HG03095 (cell line): ENCODE results near the gene DMRTB1.
"Not testable (repeated sequence)": the region's sequence is repeated elsewhere in the genome, so short reads cannot be mapped to it uniquely, and the experiment has no call there.

Source experiments
- ATAC-seq: cut with Tn5 transposase; IDR thresholded peaks from one replicate; pipeline ENCODE4 v1.9.1; 2021; ENCODE audit warnings: moderate library complexity; ENCODE audit not compliant: unreplicated experiment

DMRTB1 gene

GRCh38 chr1:53434405-53435007, 24.7 kb upstream of the DMRTB1 start:
- ATAC-seq: not testable (repeated sequence)

DNA sequence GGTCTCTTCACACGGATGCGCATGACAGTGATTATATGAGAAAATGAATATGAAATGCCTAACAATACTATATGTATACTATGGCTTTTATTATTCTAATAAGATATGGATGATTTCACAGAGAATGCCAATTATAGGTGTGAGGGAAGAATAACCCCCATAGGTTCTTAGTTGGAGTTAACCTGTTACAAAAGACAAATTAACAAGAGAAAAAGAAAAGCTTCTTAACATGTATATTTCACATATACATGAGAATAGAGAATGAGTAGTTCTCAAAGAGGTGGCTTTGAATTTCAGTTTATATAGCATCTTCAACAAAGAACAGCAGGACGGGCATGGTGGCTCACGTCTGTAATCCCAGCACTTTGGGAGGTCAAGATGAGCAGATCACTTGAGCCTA, 24.0 kb upstream of the DMRTB1 start:
- ATAC-seq: no peak

GRCh38 chr1:53438427-53439336, 20.5 kb upstream of the DMRTB1 start:
- ATAC-seq: no peak

GRCh38 chr1:53439337-53440207, 19.6 kb upstream of the DMRTB1 start:
- no peak for ATAC-seq

GRCh38 chr1:53440633-53441032, 18.6 kb upstream of the DMRTB1 start:
- no peak for ATAC-seq

GRCh38 chr1:53442299-53442698, 16.9 kb upstream of the DMRTB1 start:
- no peak for ATAC-seq

- no peak for ATAC-seq
Observed at GRCh38 chr1:53446051-53446450, 13.1 kb upstream of the DMRTB1 start.

- ATAC-seq: no peak
Observed at GRCh38 chr1:53447413-53447812, 11.8 kb upstream of the DMRTB1 start.

DNA sequence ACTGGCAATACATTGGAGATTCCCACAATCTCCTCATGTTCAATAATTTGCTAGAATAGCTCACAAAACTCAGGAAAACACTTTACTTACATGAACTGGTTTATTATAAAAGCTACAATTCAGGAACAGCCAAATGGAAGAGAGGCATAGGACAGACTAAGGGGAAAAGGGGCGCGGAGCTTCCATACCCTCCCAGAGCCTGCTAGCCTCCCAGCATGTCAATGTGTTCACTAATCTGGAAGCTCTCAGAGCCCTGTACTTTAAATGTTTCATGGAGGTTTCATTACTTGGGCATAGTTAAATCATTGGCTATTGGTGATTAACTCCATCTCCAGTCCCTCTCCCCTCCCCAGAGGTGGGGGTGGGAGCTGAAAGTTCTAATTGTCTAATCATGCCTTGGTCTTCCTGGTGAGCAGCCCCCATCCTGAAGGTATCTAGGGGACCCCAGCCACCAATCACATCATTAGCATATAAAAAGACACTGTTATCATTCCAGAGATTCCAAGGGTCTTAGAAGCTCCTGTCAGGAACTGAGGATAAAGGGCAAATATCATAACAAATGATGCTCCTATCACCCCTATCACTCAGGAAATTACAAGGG, 10.9 kb upstream of the DMRTB1 start:
- no peak for ATAC-seq

DNA sequence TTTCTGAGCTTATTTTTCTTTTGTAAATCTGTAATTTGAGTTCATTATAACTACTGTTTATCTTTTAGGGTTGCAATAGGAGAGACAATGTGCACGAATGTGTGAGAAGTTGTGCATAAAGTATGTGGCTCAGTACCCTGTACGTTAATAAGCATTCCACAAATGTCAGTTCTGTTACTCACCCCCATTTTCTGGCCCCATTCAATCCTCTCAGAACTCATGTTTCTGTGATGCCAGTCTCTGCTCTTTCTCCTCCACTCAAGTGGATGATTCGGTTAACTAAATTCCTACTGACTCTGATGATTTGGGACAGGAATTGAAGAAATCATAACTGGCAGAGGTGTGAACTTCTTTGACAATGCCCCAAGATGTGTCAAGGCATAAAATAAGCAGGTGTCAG, 10.2 kb upstream of the DMRTB1 start:
- ATAC-seq: no peak

DNA sequence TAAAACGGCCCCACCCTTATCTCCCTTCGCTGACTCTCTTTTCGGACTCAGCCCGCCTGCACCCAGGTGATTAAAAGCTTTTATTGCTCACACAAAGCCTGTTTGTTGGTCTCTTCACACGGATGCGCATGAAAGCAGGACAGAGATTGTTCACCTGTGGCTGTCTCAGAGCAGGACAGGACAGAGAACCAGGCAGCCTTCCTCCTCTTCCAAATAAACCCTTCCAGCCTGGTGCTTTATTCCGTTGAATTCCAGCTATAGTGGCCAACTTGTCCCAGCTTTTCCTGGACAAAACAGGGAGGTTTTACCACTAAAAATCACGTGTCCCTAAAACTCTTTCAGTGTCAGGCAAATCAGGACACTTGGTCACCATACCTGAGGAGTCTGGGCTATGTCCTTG, 9.5 kb upstream of the DMRTB1 start:
- no peak for ATAC-seq

DNA sequence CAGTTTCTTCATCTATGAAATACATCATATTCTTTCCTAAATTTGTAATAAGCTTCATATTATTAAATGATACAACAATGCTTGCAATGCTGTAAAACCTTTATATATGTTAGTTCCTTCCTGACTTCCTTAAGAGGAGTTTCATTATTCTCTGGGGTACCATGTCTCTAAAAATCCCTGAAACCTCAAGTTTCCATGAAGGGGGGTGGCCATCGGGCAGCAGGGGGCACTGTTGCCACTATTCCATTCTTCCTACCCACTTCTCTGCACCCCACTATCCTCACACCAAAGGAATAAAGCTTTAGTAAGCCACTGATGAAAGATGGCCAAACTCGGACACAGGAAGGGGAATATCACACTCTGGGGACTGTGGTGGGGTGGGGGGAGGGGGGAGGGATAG, 9.0 kb upstream of the DMRTB1 start:
- ATAC-seq: no peak

DNA sequence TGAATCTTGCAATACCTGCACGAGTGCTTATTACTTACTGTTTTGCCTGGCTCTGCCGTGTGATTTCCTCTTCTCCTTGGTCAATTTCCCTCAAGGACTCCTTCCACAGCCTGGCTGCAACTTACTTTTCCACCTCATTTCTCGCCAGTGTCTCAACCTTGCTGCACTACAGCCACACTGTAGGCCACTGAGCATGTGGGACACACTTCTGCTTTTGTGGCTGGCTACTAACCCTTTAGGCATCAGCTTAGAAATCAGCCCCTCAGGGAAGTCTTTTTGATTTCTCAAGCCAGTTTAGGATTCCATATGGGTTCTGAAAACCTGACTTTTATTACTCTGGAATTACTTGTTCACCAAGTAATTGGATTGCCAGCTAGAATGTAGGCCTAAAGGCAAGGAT, 5.2 kb upstream of the DMRTB1 start:
- no peak for ATAC-seq

GRCh38 chr1:53455364-53455991, 3.7 kb upstream of the DMRTB1 start:
- no peak for ATAC-seq

DNA sequence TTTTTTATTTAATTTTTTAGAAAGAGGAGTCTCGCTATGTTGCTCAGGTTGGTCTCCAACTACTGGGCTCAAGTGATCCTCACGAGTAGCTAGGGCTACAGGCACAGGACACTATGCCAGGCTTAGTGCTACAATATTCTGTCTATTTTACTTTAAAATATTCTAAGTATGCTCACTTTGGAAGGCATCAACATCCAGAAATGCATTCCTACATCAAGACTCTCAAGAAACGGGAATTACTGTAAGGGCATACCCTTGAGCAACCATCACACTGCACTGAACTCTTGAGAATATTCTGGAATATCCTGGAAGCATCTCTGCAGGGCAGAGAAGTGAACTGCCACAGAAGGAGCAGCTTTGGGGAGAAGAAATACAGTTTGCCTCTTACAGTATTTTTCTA, 565 bp upstream of the DMRTB1 start:
- no peak for ATAC-seq

DNA sequence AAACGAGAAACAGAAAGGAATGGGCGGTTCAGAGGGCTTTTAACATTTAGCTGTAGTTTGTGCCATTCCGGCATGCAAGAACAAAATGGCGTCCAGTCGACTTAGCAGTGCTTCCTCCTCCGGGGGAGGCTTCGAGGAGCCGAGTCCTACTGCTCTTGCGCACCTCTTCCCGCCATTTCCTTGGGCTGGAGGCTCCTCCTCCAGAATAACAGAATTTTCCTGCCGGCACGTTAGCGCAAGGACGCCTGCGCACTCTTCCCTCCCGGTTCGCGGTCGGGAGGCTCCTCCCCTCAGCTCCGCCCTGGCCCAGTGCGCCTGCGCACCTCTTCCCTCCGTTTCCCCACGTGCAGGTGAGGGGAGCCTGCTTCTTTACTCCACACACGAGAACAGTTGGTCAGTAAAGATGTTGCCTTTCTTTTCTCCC, 1.0 kb downstream of the DMRTB1 start:
- ATAC-seq: no peak

- no peak for ATAC-seq
Observed at GRCh38 chr1:53460666-53461322, 1.6 kb downstream of the DMRTB1 start.

GRCh38 chr1:53461323-53462044, 2.3 kb downstream of the DMRTB1 start:
- ATAC-seq: no peak

DNA sequence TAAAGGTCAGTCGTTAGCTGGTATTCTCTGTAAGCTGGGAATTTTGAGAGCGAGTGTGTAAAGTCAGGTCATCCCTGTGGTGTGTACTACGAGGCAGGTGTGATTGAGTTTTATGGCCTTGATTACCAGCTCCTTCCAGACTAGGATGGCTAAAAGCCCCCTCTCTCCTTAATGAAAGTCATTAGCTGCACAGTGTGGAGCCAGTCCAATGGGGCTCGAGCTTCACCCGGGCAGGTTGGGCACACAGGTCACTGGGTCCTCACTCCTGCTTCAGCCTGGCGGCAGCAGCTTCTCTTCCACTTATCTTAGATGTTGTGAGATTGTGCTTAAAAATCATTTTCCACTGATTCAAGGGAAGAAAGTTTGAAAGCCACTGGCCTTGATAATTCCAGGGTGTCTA, 3.0 kb downstream of the DMRTB1 start:
- ATAC-seq: no peak
